Measurements from ENCODE around the gene EMID1. TPM values are rescaled to one million over a fixed set of nuclear protein-coding genes. Genes with fewer than 3 reads are reported as not detected.
A peak's percentile ranks its signal among the peaks of the same experiment; 100 is the strongest.

EMID1 gene
- total RNA-seq (9.6 TPM), polyA plus RNA-seq (ENCODE audit: insufficient read depth, low read depth, low replicate concordance) (25.5 TPM)
- long read RNA-seq, donor 1, transcript EMID1-201 (15 exons, 2,173 nt) = major isoform, 14 of 17 reads
- long read RNA-seq, donor 1, partial matches to known transcripts = 0 of 17 reads
- long read RNA-seq, donor 1, other reads (novel, unspliced or antisense) = 0 of 17 reads
- long read RNA-seq, donor 2, transcript EMID1-201 (15 exons, 2,173 nt) = major isoform, 22 of 26 reads
- long read RNA-seq, donor 2, partial matches to known transcripts = 0 of 26 reads
- long read RNA-seq, donor 2, other reads (novel, unspliced or antisense) = 0 of 26 reads
- long read RNA-seq, donor 3, transcript EMID1-201 (15 exons, 2,173 nt) = major isoform, 29 of 32 reads
- long read RNA-seq, donor 3, partial matches to known transcripts = 0 of 32 reads
- long read RNA-seq, donor 3, other reads (novel, unspliced or antisense) = 0 of 32 reads
- long read RNA-seq, donor 4, transcript EMID1-203 (15 exons, 2,118 nt) = minor isoform, 8 of 23 reads
- long read RNA-seq, donor 4, transcript EMID1-201 (15 exons, 2,173 nt) = major isoform, 15 of 23 reads
- long read RNA-seq, donor 4, partial matches to known transcripts = 0 of 23 reads
- long read RNA-seq, donor 4, other reads (novel, unspliced or antisense) = 0 of 23 reads
- long read RNA-seq, donor 5, partial matches to known transcripts = 0 of 2 reads
- long read RNA-seq, donor 5, other reads (novel, unspliced or antisense) = 0 of 2 reads
- long read RNA-seq, donor 6, transcript EMID1-201 (15 exons, 2,173 nt) = major isoform, 29 of 43 reads
- long read RNA-seq, donor 6, transcript EMID1-203 (15 exons, 2,118 nt) = minor isoform, 9 of 43 reads
- long read RNA-seq, donor 6, partial matches to known transcripts = 0 of 43 reads
- long read RNA-seq, donor 6, other reads (novel, unspliced or antisense) = 5 of 43 reads
- long read RNA-seq, donor 7, transcript EMID1-201 (15 exons, 2,173 nt) = major isoform, 5 of 20 reads
- long read RNA-seq, donor 7, partial matches to known transcripts = 5 of 20 reads
- long read RNA-seq, donor 7, other reads (novel, unspliced or antisense) = 8 of 20 reads
- long read RNA-seq, donor 8, transcript EMID1-201 (15 exons, 2,173 nt) = major isoform, 14 of 18 reads
- long read RNA-seq, donor 8, partial matches to known transcripts = 0 of 18 reads
- long read RNA-seq, donor 8, other reads (novel, unspliced or antisense) = 0 of 18 reads
- long read RNA-seq, donor 9, transcript EMID1-201 (15 exons, 2,173 nt) = major isoform, 12 of 13 reads
- long read RNA-seq, donor 9, partial matches to known transcripts = 0 of 13 reads
- long read RNA-seq, donor 9, other reads (novel, unspliced or antisense) = 0 of 13 reads
- long read RNA-seq, donor 10, transcript EMID1-201 (15 exons, 2,173 nt) = major isoform, 17 of 22 reads
- long read RNA-seq, donor 10, transcript EMID1-203 (15 exons, 2,118 nt) = minor isoform, 5 of 22 reads
- long read RNA-seq, donor 10, partial matches to known transcripts = 0 of 22 reads
- long read RNA-seq, donor 10, other reads (novel, unspliced or antisense) = 0 of 22 reads

GRCh38 chr22:29205594-29206371, at the start of gene EMID1:
Gene EMID1 (plus strand): TSS chr22:29205896. CDS start chr22:29206039, 143 bp downstream.
- peak; percentile 53 to 80 (median 75) for DNase-seq
- peak within 1 kb of the TSS; percentile 66 to 74 (median 68) for H3K4me3 ChIP-seq (ENCODE audit: low read length in 3 of 3)
- H3K27ac ChIP-seq (ENCODE audit: low read depth in 2 of 2, low read length in 2 of 2) = peak within 1 kb of the TSS; percentile 51 to 77
- peaks cover 0 to 44% (median 7%) of the 10 kb centered on the region in 3 donors for H3K4me1 ChIP-seq (ENCODE audit: control insufficient read depth in 2 of 3, insufficient read depth in 2 of 3, low read depth in 1 of 3, low read length in 3 of 3)
- intact Hi-C loops (cut with DNase I) = no loop called here
- H3K9ac ChIP-seq (ENCODE audit: low read length in 3 of 3) = peak within 1 kb of the TSS; percentile 43 to 82 (median 69)
- no peak for FAIRE-seq
- no peaks in the 10 kb centered on the region for H3K9me3 ChIP-seq (ENCODE audit: control insufficient read depth in 2 of 3, insufficient read depth in 1 of 3, low read length in 3 of 3)
- no peak for TF ChIP-seq CTCF (IDR thresholded peaks at IDR 0.05; ENCODE audit: borderline replicate concordance, extremely low read depth, insufficient read depth)
- H3K36me3 ChIP-seq (ENCODE audit: control insufficient read depth in 2 of 3, insufficient read depth in 3 of 3, low read length in 3 of 3) = no peaks in the 10 kb centered on the region
- H3K27me3 ChIP-seq (ENCODE audit: control insufficient read depth, insufficient read depth, low read length) = no peaks in the 10 kb centered on the region

GRCh38 chr22:29155966-29156365, 49.7 kb upstream of the EMID1 start:
- Histone ChIP-seq H3K9me3 (ENCODE audit: control insufficient read depth in 2 of 3, insufficient read depth in 1 of 3, low read length in 3 of 3) (no peaks in the 10 kb centered on the region), H3K27me3 (ENCODE audit: control insufficient read depth, insufficient read depth, low read length) (no peaks in the 10 kb centered on the region), H3K9ac (ENCODE audit: low read length in 3 of 3) (no peak overlapping the region), H3K4me3 (ENCODE audit: low read length in 3 of 3) (no peak overlapping the region), H3K36me3 (ENCODE audit: control insufficient read depth in 2 of 3, insufficient read depth in 3 of 3, low read length in 3 of 3) (no peaks in the 10 kb centered on the region), H3K4me1 (ENCODE audit: control insufficient read depth in 2 of 3, insufficient read depth in 2 of 3, low read depth in 1 of 3, low read length in 3 of 3) (peaks cover 0 to 5% (median 4%) of the 10 kb centered on the region in 3 donors), H3K27ac (ENCODE audit: low read depth in 2 of 2, low read length in 2 of 2) (no peak overlapping the region)
- intact Hi-C loops (cut with DNase I) = no loop called here
- TF ChIP-seq CTCF (IDR thresholded peaks at IDR 0.05; ENCODE audit: borderline replicate concordance, extremely low read depth, insufficient read depth) = no peak
- DNase-seq (peak in 2 of 5 donors; percentile 27 to 29), FAIRE-seq (no peak)

DNA sequence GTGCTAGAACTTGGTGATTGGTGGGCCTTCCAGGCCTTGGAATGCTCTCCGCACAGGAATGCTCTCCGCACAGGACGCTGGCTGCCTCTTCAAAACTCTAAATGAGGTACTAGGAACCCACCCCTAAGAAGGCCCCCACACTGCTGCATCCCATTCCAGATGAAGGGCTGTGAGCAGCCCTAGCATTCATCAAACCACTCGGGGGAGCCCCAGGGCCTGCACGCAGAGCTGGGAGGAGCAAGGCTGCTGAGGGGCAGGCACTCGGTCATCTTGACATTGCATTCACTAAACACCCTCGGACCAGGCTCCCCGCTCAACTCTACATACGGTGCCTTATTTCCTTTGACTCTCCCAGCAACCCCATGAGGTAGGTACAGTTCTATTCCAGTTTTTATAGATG, 49.2 kb upstream of the EMID1 start:
- FAIRE-seq (no peak), DNase-seq (peak in 2 of 5 donors; percentile 24 to 51)
- no peak for TF ChIP-seq CTCF (IDR thresholded peaks at IDR 0.05; ENCODE audit: borderline replicate concordance, extremely low read depth, insufficient read depth)
- no peak overlapping the region for H3K27ac ChIP-seq (ENCODE audit: low read depth in 2 of 2, low read length in 2 of 2)
- intact Hi-C loops (cut with DNase I) = no loop called here
- no peaks in the 10 kb centered on the region for H3K9me3 ChIP-seq (ENCODE audit: control insufficient read depth in 2 of 3, insufficient read depth in 1 of 3, low read length in 3 of 3)
- H3K9ac ChIP-seq (ENCODE audit: low read length in 3 of 3) = no peak overlapping the region
- H3K4me3 ChIP-seq (ENCODE audit: low read length in 3 of 3) = no peak overlapping the region
- H3K4me1 ChIP-seq (ENCODE audit: control insufficient read depth in 2 of 3, insufficient read depth in 2 of 3, low read depth in 1 of 3, low read length in 3 of 3) = peaks cover 0 to 5% (median 4%) of the 10 kb centered on the region in 3 donors
- H3K36me3 ChIP-seq (ENCODE audit: control insufficient read depth in 2 of 3, insufficient read depth in 3 of 3, low read length in 3 of 3) = no peaks in the 10 kb centered on the region
- no peaks in the 10 kb centered on the region for H3K27me3 ChIP-seq (ENCODE audit: control insufficient read depth, insufficient read depth, low read length)

All from kidney (tissue), 22 donors.